AG04450 (cell line): ENCODE data around the gene BEND5. TPM values are rescaled to one million over a fixed set of nuclear protein-coding genes. Genes with fewer than 3 reads are reported as not detected.
A peak's percentile ranks its signal among the peaks of the same experiment; 100 is the strongest.

Experiments
- CTCF ChIA-PET: fragments of 300-600, 350-600 bp; formaldehyde crosslinking; extraction: SDS; loops from one replicate; lab custom pipeline; 2022; ENCODE audit warnings: antibody characterized with exemption, inconsistent platforms; lab: Charles Lee
- POLR2A ChIA-PET: fragments of 350-600 bp; formaldehyde crosslinking; extraction: SDS; loops from one replicate; lab custom pipeline; 2021; ENCODE audit warnings: antibody characterized with exemption, inconsistent platforms; lab: Yijun Ruan, JAX
- DNase-seq: peaks from one replicate; pipeline ENCODE4 v3.0.0-alpha.2; 2011; ENCODE audit warnings: low read depth, low spot score
- H3K27ac ChIP-seq: one replicate; pipeline ENCODE4 v1.5.1; 2012; ENCODE audit warnings: low read depth, low read length, control low read depth
- H3K27me3 ChIP-seq: one replicate; pipeline ENCODE4 v1.6.0; 2012; ENCODE audit warnings: low read length; ENCODE audit not compliant: control insufficient read depth, insufficient read depth
- H3K4me3 ChIP-seq: 2 replicates; pipeline ENCODE4 v1.5.1; 2011; ENCODE audit warnings: mild to moderate bottlenecking, low read depth, low read length, control low read depth
- H3K9me3 ChIP-seq: 2 replicates; pipeline ENCODE4 v1.5.1; 2012; ENCODE audit warnings: low read length; ENCODE audit not compliant: control insufficient read depth, insufficient read depth
- CTCF ChIP-seq: IDR thresholded peaks from 2 replicates; pipeline ENCODE4 v1.5.1; 2011; ENCODE audit warnings: low read depth, low read length, control low read depth, inconsistent platforms
- polyA plus RNA-seq: library from polyadenylated mRNA; depleted of rRNA; stranded (reverse); fragments of >200 nt; gene quantifications from 2 replicates; pipeline ENCODE4 v1.2.3, GENCODE V29; 2011

The BEND5 gene
- polyA plus RNA-seq, 1 experiment = 0.74 TPM

DNA sequence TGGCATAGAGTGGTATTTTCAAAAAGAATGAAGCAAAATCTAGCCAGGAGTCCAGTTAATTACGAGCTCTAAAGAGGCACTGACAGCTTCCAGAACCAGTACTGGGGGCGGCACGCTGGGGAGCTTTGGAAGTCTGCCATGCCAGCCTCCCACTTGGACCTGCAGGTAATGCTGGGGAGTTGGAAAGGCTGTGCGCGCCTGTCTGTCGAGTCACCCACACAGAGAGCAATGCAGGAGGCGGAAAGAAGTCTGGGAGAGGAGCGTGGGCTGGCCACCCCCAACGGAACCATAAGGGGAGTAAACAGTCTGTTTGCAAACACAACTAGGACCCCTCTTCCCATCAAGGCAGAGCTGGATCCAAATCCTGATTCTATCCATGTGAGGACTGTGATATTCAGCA lies 84.5 kb downstream of the BEND5 start:
- H3K9me3 ChIP-seq = no peaks in the 10 kb centered on the region
- no peak overlapping the region for H3K27ac ChIP-seq
- no peak for TF ChIP-seq CTCF
- no peak overlapping the region for H3K4me3 ChIP-seq
- ChIA-PET CTCF (interaction anchor here (1.3 kb wide), 1 partner anchor 15 kb away, joined by 4 read pairs; no protein-coding TSS in a partner anchor), POLR2A (no interaction called here)
- no peaks in the 10 kb centered on the region for H3K27me3 ChIP-seq
- DNase-seq = no peak

- Histone ChIP-seq H3K27ac (no peak overlapping the region), H3K27me3 (no peaks in the 10 kb centered on the region), H3K4me3 (no peak overlapping the region), H3K9me3 (no peaks in the 10 kb centered on the region)
- no peak for TF ChIP-seq CTCF
- CTCF ChIA-PET = interaction anchor here (1.3 kb wide), 1 partner anchor 14 kb away, joined by 4 read pairs; no protein-coding TSS in a partner anchor
- no peak for DNase-seq
- POLR2A ChIA-PET = no interaction called here
Observed at GRCh38 chr1:48691429-48692001, 85.2 kb downstream of the BEND5 start.

DNA sequence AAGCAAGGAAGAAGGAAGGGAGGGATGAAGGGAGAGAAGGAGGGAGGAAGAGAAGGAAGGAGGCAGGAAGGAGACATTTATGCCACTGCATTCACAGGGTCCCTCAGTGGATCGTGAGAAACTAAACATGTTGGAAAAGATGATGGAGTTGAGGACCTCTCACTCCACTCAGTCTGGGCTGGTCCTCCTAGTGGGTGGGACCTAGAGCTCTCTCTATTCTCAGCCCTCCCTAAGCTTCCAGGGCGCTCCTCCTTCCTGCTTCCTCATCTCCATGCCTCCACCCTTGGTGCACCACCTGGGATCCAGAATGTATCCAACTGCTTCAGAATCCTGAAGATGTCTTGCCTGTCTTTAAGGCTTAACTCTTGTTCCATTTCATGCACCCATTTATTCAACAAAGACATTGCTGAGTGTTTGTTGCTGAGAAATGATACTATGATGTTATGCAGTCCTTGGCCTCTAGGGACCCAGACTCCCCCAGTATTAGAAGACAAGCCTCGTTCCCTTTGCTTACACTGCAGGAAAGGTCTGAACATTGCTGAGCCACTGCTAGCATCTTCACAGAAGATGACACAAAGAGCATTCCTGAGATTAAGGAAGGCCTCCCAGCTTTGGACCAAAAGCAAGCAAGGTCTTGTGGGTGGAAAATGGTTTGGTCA lies 88.5 kb downstream of the BEND5 start:
- POLR2A ChIA-PET = no interaction called here
- CTCF ChIA-PET = interaction anchor here (0.6 to 2.0 kb wide), 4 partner anchors 11 to 1339 kb away, joined by 3 to 5 read pairs (median 3); no protein-coding TSS in a partner anchor
- TF ChIP-seq CTCF = peak; percentile 46
- Histone ChIP-seq H3K4me3 (no peak overlapping the region), H3K9me3 (no peaks in the 10 kb centered on the region), H3K27ac (no peak overlapping the region), H3K27me3 (no peaks in the 10 kb centered on the region)
- no peak for DNase-seq

- Histone ChIP-seq H3K27ac (no peak overlapping the region), H3K27me3 (peaks cover 2% of the 10 kb centered on the region), H3K9me3 (no peaks in the 10 kb centered on the region), H3K4me3 (no peak overlapping the region)
- DNase-seq = no peak
- CTCF ChIA-PET = interaction anchor here (1.1 kb wide), 1 partner anchor 18 kb away, joined by 3 read pairs; no protein-coding TSS in a partner anchor
- POLR2A ChIA-PET = no interaction called here
- TF ChIP-seq CTCF = no peak
Observed at GRCh38 chr1:48687282-48688045, 89.2 kb downstream of the BEND5 start.
